GM18502 (cell line): ENCODE data around the gene ZNF524.

Experiments used
- ATAC-seq: cut with Tn5 transposase; IDR thresholded peaks from one replicate; pipeline ENCODE4 v1.9.1; 2021; ENCODE audit warnings: mild to moderate bottlenecking; ENCODE audit not compliant: unreplicated experiment, poor library complexity

ZNF524 gene

DNA sequence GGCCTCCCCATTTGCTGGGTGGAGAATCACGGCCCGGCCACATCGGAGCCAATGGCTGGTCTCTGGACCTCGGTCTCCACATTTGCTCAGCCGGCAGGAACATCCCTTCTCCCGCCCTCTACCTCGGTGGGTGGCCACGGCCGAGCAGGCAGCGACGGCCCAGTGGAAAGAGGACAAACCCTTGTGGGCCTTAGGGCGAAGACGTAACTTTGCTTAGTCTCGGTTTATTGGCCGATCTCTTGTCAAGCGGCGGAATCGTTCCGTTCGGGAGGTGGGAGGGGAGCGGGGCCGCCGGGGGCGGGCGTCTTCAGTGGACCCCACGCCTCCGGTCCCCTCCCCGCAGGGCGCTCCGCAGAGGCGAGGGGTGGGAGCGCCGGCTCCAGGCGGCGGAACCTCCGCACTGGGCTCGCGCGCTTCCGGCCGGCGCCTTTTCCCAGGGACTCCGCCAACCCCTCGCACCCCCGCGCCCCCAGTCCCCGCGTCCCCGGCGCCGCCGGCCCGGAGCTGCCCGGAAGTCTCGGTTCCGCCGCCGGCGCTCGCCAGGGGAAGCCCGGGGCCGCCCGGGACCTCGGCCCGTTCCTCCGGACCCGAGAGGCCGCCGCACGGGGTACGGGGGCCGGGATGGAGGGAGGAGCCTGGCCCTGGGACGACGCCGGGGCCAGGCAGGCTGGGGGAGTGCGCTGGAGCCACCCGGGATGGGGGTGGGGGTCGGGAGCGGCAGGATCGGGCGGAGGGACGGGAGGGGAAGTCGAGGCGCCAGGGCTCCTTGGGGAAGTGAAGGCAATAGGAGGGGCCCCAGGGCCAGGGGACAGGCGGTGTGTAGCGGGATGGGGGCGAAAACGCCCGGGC, 40.7 kb downstream of the ZNF524 start, which contains the start of gene ZNF580:
Gene ZNF580 (plus strand): TSS at position 426 of the 849 bp plus-strand sequence. CDS start 1,507 bp downstream, outside the sequence.
- ATAC-seq: peak; percentile 39

DNA sequence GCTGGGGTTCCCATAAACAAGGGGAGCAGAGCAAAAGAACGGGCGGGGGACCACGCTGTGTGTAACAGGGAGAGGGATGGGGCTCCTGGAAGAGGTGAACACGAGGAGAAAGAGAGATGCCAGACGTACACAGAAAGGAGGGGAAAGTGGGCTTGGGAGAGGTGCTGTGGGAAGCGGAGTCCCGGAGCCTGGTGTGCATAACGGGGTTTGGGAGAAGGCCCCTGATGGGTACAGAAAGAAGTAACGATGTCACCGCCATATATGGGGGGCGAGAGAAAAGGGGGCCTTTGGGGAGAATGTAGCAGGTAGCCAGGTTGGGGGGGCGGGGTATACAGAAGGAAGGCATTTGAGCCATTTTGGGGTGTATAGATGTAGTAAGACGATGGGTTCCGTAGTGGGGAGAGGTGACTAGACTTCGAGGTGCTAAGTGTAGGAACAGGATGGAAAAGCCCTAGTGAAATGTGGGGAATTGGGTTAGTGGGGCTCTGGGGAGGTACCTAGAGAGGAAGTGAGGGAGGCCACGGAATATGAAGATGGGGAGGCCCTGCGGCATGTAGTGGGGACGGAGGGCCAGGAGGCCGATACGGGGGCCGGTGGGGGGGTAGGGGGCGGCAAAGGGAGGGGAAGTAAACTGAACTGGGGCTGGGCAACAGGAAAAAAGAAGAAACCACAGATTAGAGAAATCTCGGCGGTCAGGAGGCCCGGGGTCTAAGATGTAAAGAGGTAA, 41.5 kb downstream of the ZNF524 start:
- ATAC-seq: no peak

DNA sequence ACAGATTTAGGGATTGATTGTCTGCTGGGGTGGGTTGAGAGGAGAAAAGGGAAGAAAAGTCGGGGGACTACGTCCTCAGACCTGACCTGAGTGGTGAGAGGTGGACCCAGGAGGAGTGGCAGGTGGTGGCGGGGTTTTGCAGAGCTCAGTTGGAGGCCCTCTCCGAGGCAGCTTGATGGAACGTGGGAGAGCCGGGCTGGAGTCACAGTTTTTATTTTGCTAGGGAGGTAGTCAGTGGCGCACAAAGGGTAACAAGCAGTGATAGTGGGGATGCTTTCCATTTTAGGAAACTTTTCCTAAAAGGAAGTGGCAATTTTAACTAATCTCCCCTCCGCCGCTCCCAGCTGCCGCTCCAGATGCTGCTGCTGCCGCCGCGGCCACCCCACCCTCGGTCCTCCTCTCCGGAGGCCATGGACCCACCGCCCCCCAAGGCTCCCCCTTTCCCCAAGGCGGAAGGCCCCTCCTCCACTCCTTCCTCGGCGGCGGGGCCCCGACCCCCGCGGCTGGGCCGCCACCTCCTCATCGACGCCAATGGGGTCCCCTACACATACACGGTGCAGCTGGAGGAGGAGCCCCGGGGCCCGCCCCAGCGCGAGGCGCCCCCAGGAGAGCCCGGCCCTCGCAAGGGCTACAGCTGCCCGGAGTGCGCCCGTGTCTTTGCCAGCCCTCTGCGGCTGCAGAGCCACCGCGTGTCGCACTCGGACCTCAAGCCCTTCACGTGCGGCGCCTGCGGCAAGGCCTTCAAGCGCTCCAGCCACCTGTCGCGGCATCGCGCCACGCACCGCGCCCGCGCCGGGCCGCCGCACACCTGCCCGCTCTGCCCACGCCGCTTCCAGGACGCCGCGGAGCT, 42.3 kb downstream of the ZNF524 start:
- no peak for ATAC-seq

DNA sequence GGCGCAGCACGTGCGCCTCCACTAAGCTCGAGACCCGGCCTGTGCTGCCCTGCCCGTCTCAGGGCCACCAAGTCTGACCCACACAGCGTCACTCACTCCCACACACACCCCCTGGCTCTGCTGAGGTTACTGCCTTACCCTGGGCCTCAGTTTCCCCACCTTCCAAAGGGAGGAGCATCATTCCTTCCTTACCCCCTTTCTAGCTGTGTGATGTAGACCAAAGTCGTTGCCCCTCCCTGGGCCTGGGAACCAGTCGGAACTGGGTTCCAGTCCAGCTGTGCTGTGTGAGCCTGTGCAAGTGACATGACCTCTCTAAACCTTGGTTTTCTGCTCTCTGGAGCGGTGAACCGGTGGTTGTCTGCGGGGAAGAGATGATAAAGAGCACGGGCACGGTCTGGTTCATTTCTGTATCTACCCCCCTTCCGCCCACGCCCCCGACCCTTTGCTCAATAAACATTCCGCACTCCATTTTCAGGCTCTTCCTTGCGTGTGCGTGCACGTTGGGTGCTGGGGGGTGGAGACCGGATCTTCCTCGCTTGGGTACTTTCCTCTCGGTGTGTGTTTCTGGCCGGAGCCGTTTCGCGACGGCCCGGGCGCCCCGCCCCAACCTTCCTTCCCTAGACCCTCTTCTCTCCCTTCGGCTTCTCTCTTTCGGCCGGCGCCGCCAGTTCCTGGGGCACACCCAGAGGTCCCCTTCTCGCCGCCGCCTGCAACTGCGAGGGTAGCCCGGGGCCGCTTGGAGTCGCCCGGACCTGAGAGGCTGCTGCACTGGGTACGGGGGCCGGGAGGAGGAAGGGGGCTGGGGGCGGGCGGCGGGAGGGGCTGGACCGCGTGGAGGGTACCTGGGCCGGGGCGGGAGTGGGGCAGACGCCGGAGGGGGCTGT, 43.2 kb downstream of the ZNF524 start, which contains the start of gene ZNF581:
Gene ZNF581 (plus strand): TSS at position 647 of the 884 bp plus-strand sequence. CDS start 923 bp downstream, outside the sequence.
- ATAC-seq: no peak

DNA sequence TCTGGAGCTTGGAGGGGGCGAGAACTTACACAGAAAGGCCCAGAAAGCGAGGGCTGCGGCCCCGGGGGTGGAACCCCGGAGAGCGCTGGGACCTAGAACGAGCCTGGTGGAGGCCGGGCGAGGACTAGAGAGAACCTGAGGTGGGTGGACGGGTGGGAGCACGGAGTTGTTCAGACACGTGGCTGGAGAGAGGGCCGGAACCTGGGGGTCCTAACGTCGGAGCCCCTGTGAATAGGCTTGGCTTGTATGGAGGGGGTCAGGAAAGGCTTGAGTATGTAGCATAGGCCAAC, 43.7 kb downstream of the ZNF524 start:
- ATAC-seq: no peak

DNA sequence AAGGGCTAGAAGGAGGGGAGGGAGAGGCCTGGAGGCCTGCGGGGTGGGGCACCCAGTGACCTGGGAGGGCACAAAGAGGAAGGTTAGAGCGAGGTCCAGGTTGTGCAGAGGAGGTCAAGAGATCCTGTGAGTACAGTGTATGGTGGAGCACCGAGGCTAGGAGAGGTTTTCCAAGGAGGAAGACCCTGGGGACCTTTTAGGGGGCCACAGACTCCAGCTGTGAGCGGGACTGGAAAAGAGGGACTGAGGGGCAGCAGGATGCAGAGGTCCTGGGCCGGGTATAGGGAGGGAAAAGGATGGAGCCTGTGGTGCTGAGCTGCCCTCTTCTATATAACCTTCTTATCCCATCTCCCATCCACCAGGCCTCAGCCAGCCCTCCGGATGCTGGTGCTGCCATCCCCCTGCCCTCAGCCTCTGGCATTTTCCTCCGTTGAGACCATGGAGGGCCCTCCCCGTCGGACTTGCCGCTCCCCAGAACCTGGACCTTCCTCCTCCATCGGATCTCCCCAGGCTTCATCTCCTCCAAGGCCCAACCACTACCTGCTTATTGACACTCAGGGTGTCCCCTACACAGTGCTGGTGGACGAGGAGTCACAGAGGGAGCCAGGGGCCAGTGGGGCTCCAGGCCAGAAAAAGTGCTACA, 44.2 kb downstream of the ZNF524 start:
- no peak for ATAC-seq

DNA sequence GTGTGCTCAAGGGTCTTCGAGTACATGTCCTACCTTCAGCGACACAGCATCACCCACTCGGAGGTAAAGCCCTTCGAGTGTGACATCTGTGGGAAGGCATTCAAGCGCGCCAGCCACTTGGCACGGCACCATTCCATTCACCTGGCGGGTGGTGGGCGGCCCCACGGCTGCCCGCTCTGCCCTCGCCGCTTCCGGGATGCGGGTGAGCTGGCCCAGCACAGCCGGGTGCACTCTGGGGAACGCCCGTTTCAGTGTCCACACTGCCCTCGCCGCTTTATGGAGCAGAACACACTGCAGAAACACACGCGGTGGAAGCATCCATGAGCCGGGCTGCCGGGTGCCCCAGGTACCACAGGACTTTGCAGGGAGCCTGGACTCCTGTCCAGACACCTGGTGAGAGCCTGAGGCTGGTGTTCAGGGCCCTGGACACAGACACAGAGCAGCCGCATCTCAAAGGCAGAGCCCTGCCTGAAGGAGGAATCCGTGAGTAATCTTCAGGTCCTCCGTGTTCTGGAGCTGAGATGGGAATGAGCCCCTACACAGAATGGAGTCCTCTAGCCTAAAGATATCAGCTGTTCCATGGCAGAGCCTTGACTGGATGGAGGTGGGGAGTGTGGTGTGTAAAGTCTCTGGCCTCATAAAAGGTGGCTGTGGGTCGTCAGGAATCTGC, 44.9 kb downstream of the ZNF524 start:
- no peak for ATAC-seq

DNA sequence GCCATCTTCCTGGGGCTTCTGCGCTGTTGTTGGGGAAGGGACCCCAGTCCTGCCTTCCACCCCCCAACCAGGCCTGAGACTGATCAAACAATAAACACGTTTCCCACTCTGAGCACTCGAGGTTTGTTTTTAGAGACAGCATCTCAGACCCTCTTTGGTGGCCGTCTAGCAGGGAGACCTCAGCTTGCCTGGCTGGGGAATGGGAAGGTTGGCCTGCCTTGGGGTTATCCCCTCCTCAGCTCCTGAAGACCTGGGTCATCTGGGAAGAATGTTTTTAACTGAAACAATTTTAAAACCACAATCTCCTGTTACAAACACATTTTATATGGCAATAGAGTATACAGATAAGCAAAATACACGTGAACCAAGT, 45.4 kb downstream of the ZNF524 start:
- ATAC-seq: no peak

DNA sequence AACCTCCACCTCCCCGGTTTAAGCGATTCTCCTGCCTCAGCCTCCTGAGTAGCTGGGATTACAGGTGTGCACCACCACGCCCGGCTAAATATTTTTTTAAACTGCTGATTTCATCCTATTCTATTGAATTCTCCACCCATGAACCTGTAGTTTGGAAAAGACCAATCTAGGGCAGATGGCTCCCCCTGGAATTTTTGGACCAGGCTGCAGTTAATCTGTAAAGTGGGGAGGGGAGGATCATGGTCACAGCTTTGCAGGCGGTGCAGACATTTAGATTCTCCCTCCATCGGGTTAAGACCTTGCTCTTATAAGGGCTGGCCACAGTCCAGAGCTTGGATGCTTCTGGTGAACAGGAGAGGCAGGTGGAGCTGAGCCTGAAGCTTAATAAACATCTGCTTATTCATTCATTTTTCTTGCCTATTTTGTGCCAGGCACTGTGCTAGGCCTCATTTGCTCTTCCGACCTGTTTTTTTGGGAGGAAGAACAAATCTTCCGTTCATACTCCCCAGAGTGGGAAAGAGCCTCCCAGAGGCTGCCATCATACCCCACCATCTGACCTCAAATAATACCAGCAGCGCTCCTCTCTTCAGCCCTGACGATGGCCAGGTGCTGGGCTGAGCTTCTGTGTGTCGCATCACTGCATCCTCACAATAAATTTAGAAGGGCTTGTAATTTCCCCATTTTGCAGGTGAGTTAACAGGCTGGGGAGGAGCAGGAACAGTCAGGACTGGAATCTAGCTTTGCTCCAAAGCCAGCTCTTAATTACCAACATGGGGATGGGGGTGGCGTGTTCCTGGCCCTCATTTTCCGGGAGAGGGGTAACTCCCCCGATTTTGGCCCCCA, 47.0 kb downstream of the ZNF524 start:
- no peak for ATAC-seq

DNA sequence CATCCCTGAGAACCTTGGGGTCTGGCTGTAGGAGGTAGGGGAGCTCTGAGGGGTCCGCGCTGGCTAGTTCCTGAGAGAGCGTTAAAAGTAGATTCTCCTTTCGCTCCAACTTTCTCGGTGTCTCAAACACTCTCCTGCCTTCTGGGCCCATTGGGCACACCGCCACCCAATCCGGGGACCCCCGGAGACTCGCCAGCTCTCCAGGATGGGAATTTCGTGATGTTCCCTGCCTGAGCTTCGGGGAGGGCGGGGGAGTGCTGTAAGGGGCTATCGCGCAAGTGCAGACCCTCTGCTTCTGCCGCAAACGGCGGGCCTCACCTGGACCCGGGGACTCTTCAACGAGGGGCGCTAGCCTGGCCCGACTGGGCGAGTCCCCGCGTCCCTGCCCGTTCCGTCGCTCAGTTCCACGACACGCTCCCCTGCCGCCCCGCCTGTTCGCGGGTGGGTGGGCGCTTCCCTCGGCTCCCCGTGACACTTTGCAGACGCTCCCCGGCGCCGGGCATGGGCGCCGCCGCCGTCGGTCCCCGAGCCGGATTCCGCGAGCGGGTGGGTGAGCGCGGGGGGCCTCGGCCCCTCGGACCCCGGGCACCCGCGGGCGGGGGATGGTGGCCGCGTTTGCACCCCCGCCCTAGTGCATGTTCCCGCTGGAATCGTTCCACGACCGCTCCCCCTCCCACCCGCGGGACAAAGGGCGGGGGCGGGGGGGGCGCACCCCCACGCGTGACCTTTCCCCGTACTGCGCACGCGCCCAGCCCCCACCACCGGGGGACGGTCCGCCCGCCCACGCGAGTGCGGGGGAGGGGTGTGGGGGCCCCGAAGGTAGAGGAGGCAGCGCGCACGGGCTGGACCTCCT, 47.9 kb downstream of the ZNF524 start, which contains the start of gene CCDC106:
Gene CCDC106 (plus strand): TSS at position 481 of the 853 bp plus-strand sequence. CDS start 835 bp downstream, outside the sequence.
- ATAC-seq: peak; percentile 34

DNA sequence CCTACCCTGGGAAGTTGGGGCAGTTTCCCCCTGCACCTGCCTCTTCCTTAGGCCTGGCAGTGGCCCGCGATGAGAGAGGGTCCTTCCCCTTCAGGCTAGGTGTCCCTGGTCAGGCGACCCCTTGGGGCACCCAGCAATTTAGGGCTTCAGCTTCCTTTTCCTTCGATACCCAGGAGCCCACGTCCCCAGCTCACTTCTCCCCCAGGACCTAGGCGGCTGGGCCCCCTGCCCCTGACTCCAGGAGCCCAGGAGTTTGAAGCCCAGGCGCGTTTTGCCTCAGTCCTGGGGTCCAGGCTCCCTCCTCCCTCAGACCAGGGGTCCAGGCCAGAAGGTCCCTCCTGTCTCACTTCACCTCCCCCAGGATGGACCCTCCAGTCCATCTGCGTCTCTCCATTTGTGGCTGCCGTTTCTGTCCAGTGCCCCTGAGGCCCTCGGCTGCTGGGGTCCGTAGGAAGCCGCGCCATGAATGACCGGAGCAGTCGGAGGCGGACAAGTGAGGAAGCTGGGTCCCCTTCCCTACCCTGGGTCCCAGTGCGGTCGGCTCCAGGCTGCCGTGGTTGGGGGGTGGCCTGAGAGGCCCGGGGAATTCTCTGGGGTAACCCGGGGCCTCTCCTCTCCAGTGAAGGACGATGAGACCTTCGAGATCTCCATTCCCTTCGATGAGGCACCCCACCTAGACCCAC, 48.6 kb downstream of the ZNF524 start:
- ATAC-seq: no peak

DNA sequence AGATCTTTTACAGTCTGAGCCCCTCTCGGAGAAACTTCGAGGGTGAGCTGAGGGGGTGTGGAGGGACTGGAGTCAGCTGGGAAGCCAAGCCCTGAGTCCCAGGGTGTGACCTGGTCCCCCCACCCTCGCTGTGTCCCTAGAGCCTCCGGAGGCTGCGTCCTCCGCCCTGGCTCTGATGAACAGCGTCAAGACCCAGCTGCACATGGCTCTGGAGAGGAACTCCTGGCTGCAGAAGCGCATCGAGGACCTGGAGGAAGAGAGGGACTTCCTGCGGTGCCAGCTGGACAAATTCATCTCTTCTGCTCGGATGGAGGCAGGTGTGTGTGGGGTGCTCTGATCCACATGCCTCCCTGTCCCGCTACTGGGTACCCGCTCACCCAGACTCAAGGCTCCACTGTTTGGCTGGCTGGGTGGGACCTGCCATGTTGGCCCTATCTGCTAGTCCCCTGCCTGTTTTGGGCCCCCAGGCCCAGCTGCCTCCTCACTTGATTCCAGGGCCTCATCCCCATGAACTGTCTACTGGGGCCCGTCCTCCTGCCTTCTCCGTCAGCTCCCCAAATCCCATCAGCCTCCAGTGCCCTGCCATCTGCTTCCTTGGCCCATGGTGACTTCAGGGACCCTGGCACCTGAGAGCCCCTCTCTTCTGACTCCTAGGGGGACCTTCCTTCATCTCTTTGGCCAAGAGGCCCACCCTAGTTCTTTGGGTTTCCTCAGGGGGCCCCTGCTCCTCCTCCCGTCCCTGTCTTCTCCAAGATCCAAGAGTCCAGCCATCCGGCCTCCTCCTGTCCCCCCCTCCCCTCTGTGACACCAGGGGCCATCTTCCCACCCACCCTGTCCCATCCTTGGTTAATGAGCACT, 49.4 kb downstream of the ZNF524 start:
- ATAC-seq: no peak

DNA sequence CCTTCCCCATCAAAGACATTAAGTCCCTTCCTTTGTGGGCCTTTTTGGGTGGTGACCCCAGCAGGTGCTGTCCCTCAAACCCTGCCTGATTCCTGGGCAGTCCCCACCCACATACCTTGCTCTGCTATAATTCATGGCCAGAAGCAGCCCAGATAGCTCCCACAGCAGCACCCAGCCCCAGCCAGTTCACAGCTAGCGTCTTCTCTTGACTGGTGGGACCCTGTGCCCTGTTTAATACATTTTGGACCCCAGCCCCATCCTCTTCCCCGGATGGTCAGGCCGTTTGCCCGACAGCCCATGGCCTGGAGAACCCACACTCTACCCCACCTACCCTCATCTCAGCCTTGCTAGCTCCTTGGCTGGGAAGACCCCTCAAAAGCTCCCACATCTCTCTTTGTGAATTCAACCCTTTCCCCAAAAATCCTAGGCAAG, 50.1 kb downstream of the ZNF524 start:
- no peak for ATAC-seq

DNA sequence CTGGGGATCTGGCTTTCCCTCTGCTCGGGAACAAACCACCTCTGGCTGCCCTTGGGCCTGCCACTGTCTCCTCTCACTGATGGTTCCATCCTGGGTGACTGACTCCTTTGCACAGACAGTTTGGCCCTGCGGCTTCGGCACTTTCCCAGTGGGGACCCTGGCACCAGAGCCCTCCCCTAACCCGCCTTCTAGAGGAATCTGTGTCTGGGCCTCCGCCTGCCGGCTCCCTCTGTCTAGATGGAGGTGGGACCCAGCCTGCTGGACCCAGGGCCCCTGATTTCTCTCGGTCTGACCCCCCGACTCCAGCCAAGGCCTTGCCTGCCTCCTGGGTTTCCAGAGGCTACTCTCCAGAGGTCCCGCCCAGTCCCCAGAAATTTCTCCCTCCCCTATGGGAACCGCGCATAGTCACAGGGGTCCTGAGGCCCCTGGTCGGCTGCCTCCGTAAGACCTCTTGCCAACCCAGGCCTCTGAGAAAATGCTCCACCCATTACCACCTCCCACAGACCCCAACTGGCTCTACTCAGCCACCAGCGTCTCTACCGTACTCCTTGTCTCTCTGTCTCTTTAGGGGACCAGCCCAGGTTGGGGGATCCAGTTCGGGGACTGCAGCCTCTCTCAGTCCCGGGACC, 50.6 kb downstream of the ZNF524 start:
- no peak for ATAC-seq

DNA sequence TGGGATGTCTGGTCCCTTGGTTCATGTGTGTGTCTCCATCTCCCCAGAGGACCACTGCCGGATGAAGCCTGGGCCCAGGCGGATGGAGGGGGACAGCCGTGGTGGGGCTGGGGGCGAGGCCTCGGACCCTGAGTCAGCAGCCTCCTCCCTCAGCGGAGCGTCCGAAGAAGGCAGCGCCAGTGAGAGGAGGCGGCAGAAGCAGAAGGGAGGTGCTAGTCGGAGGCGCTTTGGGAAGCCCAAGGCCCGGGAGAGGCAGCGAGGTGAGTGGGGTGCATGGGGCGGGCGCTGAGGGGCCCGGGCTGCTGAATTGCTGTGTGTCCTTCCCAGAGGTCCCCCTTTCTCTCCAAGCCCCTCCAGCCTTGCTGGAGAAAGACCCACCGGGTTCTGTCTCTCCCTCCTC, 51.1 kb downstream of the ZNF524 start:
- no peak for ATAC-seq
